Measurements from ENCODE around the gene USP49. TPM values are rescaled to one million over a fixed set of nuclear protein-coding genes. Genes with fewer than 3 reads are reported as not detected.

USP49 gene
- total and polyA plus RNA-seq, 2 experiments from 2014 or later: 0.97 to 1.2 TPM

DNA sequence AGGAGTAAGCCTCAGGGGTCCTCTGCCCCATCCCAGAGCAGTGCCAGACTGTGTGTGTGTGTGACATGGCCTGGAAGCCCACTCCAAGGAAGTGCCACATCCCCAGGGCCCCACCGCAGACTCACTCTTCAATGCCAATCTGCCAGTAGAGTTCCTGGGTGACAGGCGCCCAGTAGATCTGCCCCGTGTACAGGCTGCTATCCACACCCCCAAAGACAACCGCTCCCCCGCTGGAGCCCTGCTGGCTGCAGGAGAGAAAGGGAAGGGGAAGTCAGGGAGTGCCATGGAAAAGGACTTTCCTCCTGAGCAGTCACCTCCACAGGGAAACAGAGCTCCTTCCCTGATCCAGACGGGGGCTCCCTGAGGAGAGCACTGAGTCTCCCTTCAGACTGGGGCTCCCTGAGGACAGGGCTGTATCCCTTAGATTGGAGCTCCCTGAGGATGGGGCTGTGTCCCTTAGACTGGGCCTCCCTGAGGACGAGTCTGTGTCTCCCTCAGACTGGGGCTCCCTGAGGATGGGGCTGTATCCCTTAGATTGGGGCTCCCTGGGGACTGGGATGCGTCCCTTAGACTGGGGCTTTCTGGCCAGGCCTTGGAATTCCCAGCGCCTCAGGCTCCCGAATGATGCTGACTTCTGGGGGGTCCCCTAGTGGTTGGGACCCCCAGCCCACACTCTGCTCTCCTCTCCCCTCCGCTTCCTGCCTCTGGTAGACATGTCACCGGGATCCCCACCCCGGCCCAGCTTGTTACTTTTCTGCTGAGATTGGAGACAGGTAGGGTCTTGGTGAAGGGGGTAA, 154.6 kb downstream of the USP49 start:
- no peaks in the 10 kb centered on the region for H3K9me3 ChIP-seq (ENCODE audit: low read depth)
- no peak overlapping the region for H3K4me2 ChIP-seq (ENCODE audit: unreplicated experiment)
- WGBS, 2 experiments (ENCODE audit: low coverage in 1 of 2, low lambda C conversion rate in 2 of 2, missing lambda C conversion rate in 2 of 2): 80 to 83% methylated on average over 13 of the region's 13 CpGs
- H4K20me1 ChIP-seq (ENCODE audit: insufficient read depth): no peaks in the 10 kb centered on the region
- no peaks in the 10 kb centered on the region for H3K79me2 ChIP-seq (ENCODE audit: insufficient read depth)
- H3K4me1 ChIP-seq (ENCODE audit: insufficient read depth): no peaks in the 10 kb centered on the region; the same call in 1 of the 2 replicates
- in situ Hi-C loops (cut with MboI): no loop called here
- H3K27me3 ChIP-seq (replicated peaks; ENCODE audit: insufficient read depth): no peaks in the 10 kb centered on the region
- no peaks in the 10 kb centered on the region for H3K9me2 ChIP-seq (ENCODE audit: insufficient read depth)
- no peak for TF ChIP-seq EZH2phosphoT487 (IDR thresholded peaks at IDR 0.05; ENCODE audit: insufficient read depth, low read depth)
- no peak for TF ChIP-seq EZH2 (IDR thresholded peaks at IDR 0.05; ENCODE audit: insufficient read depth, poor library complexity, severe bottlenecking)
- H3K4me3 ChIP-seq: no peak overlapping the region
- no peak for DNase-seq
- no peak overlapping the region for H2AFZ ChIP-seq
- no peak overlapping the region for H3K27ac ChIP-seq
- H3K36me3 ChIP-seq (ENCODE audit: low read depth): no peaks in the 10 kb centered on the region
- no peaks in the 10 kb centered on the region for H3F3A ChIP-seq (ENCODE audit: insufficient read depth)
- H3K9ac ChIP-seq: no peak overlapping the region

Small RNAs within 50 kb of the gene (small RNA-seq; reads per million reads assigned to genes)
- gene AL365205.2 (ENCODE audit: low read depth, low replicate concordance): not detected
- gene AL365205.3 (ENCODE audit: low read depth, low replicate concordance): not detected
- not detected for gene RF00019 (ENCODE audit: low read depth, low replicate concordance)
- not detected for gene RF00393 (ENCODE audit: low read depth, low replicate concordance)

Other genes starting within 250 kb of the USP49 start
- gene TFEB, start 159.8 kb downstream of the USP49 start, total RNA-seq (2014; rRNA removed; shearing (Covaris generic)): 5.7 and 10.0 TPM in 2 replicates
- 5.5 and 6.4 TPM in 2 replicates for gene TFEB, start 159.8 kb downstream of the USP49 start, polyA plus RNA-seq (2016; fragmentation: Nextera tagmentation; extraction: Ambion mirVana)
- gene PGC, start 148.0 kb downstream of the USP49 start, total RNA-seq (2014; rRNA removed; shearing (Covaris generic)): not detected in 2 replicates
- gene PGC, start 148.0 kb downstream of the USP49 start, polyA plus RNA-seq (2016; fragmentation: Nextera tagmentation; extraction: Ambion mirVana): not detected in 2 replicates
- 3.0 and 3.4 TPM in 2 replicates for gene FRS3, start 115.5 kb downstream of the USP49 start, total RNA-seq (2014; rRNA removed; shearing (Covaris generic))
- gene FRS3, start 115.5 kb downstream of the USP49 start, polyA plus RNA-seq (2016; fragmentation: Nextera tagmentation; extraction: Ambion mirVana): 1.7 and 2.5 TPM in 2 replicates
- gene PRICKLE4, start 114.6 kb downstream of the USP49 start, total RNA-seq (2014; rRNA removed; shearing (Covaris generic)): 2.1 TPM in 1 of 2 replicates, not detected in the other
- gene PRICKLE4, start 114.6 kb downstream of the USP49 start, polyA plus RNA-seq (2016; fragmentation: Nextera tagmentation; extraction: Ambion mirVana): not detected in 2 replicates
- 104 and 136 TPM in 2 replicates for gene TOMM6, start 107.7 kb downstream of the USP49 start, total RNA-seq (2014; rRNA removed; shearing (Covaris generic))
- gene TOMM6, start 107.7 kb downstream of the USP49 start, polyA plus RNA-seq (2016; fragmentation: Nextera tagmentation; extraction: Ambion mirVana): 204 and 205 TPM in 2 replicates
- 21.0 and 30.6 TPM in 2 replicates for gene MED20, start 25.8 kb upstream of the USP49 start, total RNA-seq (2014; rRNA removed; shearing (Covaris generic))
- gene MED20, start 25.8 kb upstream of the USP49 start, polyA plus RNA-seq (2016; fragmentation: Nextera tagmentation; extraction: Ambion mirVana): 24.2 and 25.5 TPM in 2 replicates
- gene BYSL, start 26.1 kb upstream of the USP49 start, total RNA-seq (2014; rRNA removed; shearing (Covaris generic)): 11.0 and 12.3 TPM in 2 replicates
- 28.0 and 30.2 TPM in 2 replicates for gene BYSL, start 26.1 kb upstream of the USP49 start, polyA plus RNA-seq (2016; fragmentation: Nextera tagmentation; extraction: Ambion mirVana)
- 47.8 and 48.1 TPM in 2 replicates for gene CCND3, start 46.4 kb upstream of the USP49 start, total RNA-seq (2014; rRNA removed; shearing (Covaris generic))
- 70.7 and 73.6 TPM in 2 replicates for gene CCND3, start 46.4 kb upstream of the USP49 start, polyA plus RNA-seq (2016; fragmentation: Nextera tagmentation; extraction: Ambion mirVana)
- gene TAF8, start 155.1 kb upstream of the USP49 start, total RNA-seq (2014; rRNA removed; shearing (Covaris generic)): 8.6 and 17.2 TPM in 2 replicates
- 6.9 and 7.4 TPM in 2 replicates for gene TAF8, start 155.1 kb upstream of the USP49 start, polyA plus RNA-seq (2016; fragmentation: Nextera tagmentation; extraction: Ambion mirVana)
- 4.2 and 5.2 TPM in 2 replicates for gene C6orf132, start 247.2 kb upstream of the USP49 start, total RNA-seq (2014; rRNA removed; shearing (Covaris generic))
- 2.8 and 3.2 TPM in 2 replicates for gene C6orf132, start 247.2 kb upstream of the USP49 start, polyA plus RNA-seq (2016; fragmentation: Nextera tagmentation; extraction: Ambion mirVana)

Data from GM23248 (cell line).